Epithelial cell of proximal tubule (primary cell): ENCODE results near the gene GON7. TPM values are rescaled to one million over a fixed set of nuclear protein-coding genes. Genes with fewer than 3 reads are reported as not detected.
"Not testable (repeated sequence)": the region's sequence is repeated elsewhere in the genome, so short reads cannot be mapped to it uniquely, and the experiment has no call there.

Experiments used
- DNase-seq: peaks from one replicate; pipeline ENCODE4 v3.0.0-alpha.2; 2011; ENCODE audit warnings: low read depth
- H3K4me3 ChIP-seq: 2 replicates; pipeline ENCODE4 v1.5.1; 2011; ENCODE audit warnings: low read depth, mild to moderate bottlenecking, low read length
- CTCF ChIP-seq: conservative IDR thresholded peaks from 2 replicates; pipeline ENCODE4 v1.5.1; 2012; ENCODE audit warnings: low read depth, mild to moderate bottlenecking, low read length
- total RNA-seq: library from RNA; depleted of rRNA; stranded (reverse); fragments of >200 nt; gene quantifications from 2 replicates; pipeline ENCODE4 v1.2.3, GENCODE V29; 2015

GON7 gene
- total RNA-seq, 1 donor from 2014 or later: 16.7 TPM

- no peak for DNase-seq
- no peak overlapping the region for H3K4me3 ChIP-seq
- no peak for TF ChIP-seq CTCF
Observed at GRCh38 chr14:93163564-93163963, 43.3 kb downstream of the GON7 start.

- no peak for DNase-seq
- H3K4me3 ChIP-seq: no peak overlapping the region
- no peak for TF ChIP-seq CTCF
Observed at GRCh38 chr14:93161411-93161940, 45.4 kb downstream of the GON7 start.

GRCh38 chr14:93160353-93160801, 46.5 kb downstream of the GON7 start:
- no peak overlapping the region for H3K4me3 ChIP-seq
- DNase-seq: no peak
- TF ChIP-seq CTCF: peak; percentile 63

- DNase-seq, H3K4me3 ChIP-seq: not testable (repeated sequence)
Observed at GRCh38 chr14:93159625-93160352, 47.1 kb downstream of the GON7 start.

GRCh38 chr14:93158349-93158748, 48.5 kb downstream of the GON7 start:
- not testable (repeated sequence) for DNase-seq, H3K4me3 ChIP-seq

- no peak for DNase-seq
- H3K4me3 ChIP-seq: no peak overlapping the region
- no peak for TF ChIP-seq CTCF
Observed at GRCh38 chr14:93156693-93157369, 50.0 kb downstream of the GON7 start.

GRCh38 chr14:93155667-93156066, 51.2 kb downstream of the GON7 start:
- DNase-seq: no peak
- no peak for TF ChIP-seq CTCF
- no peak overlapping the region for H3K4me3 ChIP-seq

- no peak for TF ChIP-seq CTCF
- H3K4me3 ChIP-seq: no peak overlapping the region
- DNase-seq: no peak
Observed at GRCh38 chr14:93153121-93153520, 53.7 kb downstream of the GON7 start.
